HCT116 (cell line): ENCODE measurements around the gene F2RL1. TPM values are rescaled to one million over a fixed set of nuclear protein-coding genes. Genes with fewer than 3 reads are reported as not detected.

Source experiments
- ATAC-seq: fragments of 200-7000 bp; cut with Tn5 transposase; 2 replicates; pipeline ENCODE4 v1.9.1; 2020; ENCODE audit warnings: mild to moderate bottlenecking, moderate library complexity
- BruUV-seq: library from RNA; stranded (reverse); fragments of 400-500 nt; replicated peaks from 2 replicates; lab custom pipeline; 2021; lab: Mats Ljungman, UMichigan
- CTCF ChIA-PET: fragments of 300-600 bp; sonication (Branson Sonifier 250); formaldehyde crosslinking; loops from one replicate; lab custom pipeline; 2021; ENCODE audit warnings: antibody characterized with exemption; lab: Charles Lee
- POLR2A ChIA-PET: fragments of 300-600, 350-600 bp; sonication (Branson Sonifier 250); formaldehyde crosslinking; loops from one replicate; lab custom pipeline; 2021; ENCODE audit warnings: antibody characterized with exemption; lab: Charles Lee
- RAD21 ChIA-PET, 2 experiments: fragments of 300-600 bp; sonication (Branson Sonifier 250); formaldehyde crosslinking; loops; one replicate each; lab custom pipeline; 2023; ENCODE audit warnings: low total read pairs in 2 of 2; ENCODE audit not compliant: uncharacterized antibody in 2 of 2, unreplicated experiment in 2 of 2, low non-redundant PET in 1 of 2; lab: Charles Lee
- DNase-seq: peaks from one replicate; pipeline ENCODE4 v3.0.0-alpha.2; 2010; ENCODE audit warnings: low read depth, low spot score
- H2AFZ ChIP-seq: fragments of 200-600 bp; shearing (Covaris generic), sonication (generic); 2 replicates; pipeline ENCODE4 v1.6.1; 2017; ENCODE audit warnings: low read depth, mixed run types, mixed read lengths, antibody characterized with exemption, low read length; ENCODE audit not compliant: poor library complexity, severe bottlenecking
- H3K27ac ChIP-seq: 2 replicates; pipeline ENCODE4 v1.5.1; 2012; ENCODE audit warnings: low read depth, low read length
- H3K27me3 ChIP-seq: fragments of 200-600 bp; sonication (generic); 2 replicates; pipeline ENCODE4 v1.6.1; 2016; ENCODE audit warnings: mixed run types, low read length, mixed read lengths; ENCODE audit not compliant: insufficient read depth
- H3K36me3 ChIP-seq, 2 experiments: fragments of 200-500 bp in 1 of 2; fragments of 200-600 bp in 1 of 2; sonication (Bioruptor generic) in 1 of 2; sonication (generic) in 1 of 2; 2 replicates each; pipeline versions ENCODE4 v1.5.1 to v1.6.1; 2014 to 2016; ENCODE audit warnings: low read length in 2 of 2, inconsistent platforms in 1 of 2, mixed read lengths in 1 of 2, mixed run types in 1 of 2; ENCODE audit not compliant: insufficient read depth in 2 of 2, control insufficient read depth in 1 of 2
- H3K4me1 ChIP-seq, 2 experiments: fragments of 200-600 bp in 1 of 2; sonication (generic) in 1 of 2; 2 replicates each; pipeline versions ENCODE4 v1.5.1 to v1.6.1; 2012 to 2017; ENCODE audit warnings: low read length in 2 of 2, inconsistent platforms in 1 of 2, mild to moderate bottlenecking in 1 of 2, mixed read lengths in 1 of 2, mixed run types in 1 of 2, moderate library complexity in 1 of 2; ENCODE audit not compliant: insufficient read depth in 2 of 2, control insufficient read depth in 1 of 2
- H3K4me2 ChIP-seq: fragments of 200-600 bp; sonication (generic); 2 replicates; pipeline ENCODE4 v1.6.1; 2017; ENCODE audit warnings: mixed run types, low read length, mixed read lengths
- H3K4me3 ChIP-seq, 2 experiments: fragments of 200-600 bp in 1 of 2; sonication (generic) in 1 of 2; replicated peaks in 1 of 2; 2 replicates each; pipeline ENCODE4 v1.5.1; 2011 to 2016; ENCODE audit warnings: low read length in 2 of 2, control low read depth in 1 of 2, low read depth in 1 of 2, mild to moderate bottlenecking in 1 of 2, mixed read lengths in 1 of 2, mixed run types in 1 of 2
- H3K79me2 ChIP-seq: fragments of 200-600 bp; sonication (generic); 2 replicates; pipeline ENCODE4 v1.6.1; 2017; ENCODE audit warnings: mild to moderate bottlenecking, mixed run types, low read length, moderate library complexity, mixed read lengths; ENCODE audit not compliant: insufficient read depth
- H3K9ac ChIP-seq: fragments of 200-600 bp; sonication (generic); 2 replicates; pipeline ENCODE4 v1.6.1; 2016; ENCODE audit warnings: low read length, mixed read lengths
- H3K9me2 ChIP-seq: fragments of 200-600 bp; sonication (generic), shearing (Covaris generic); 2 replicates; pipeline ENCODE4 v1.6.1; 2017; ENCODE audit warnings: mixed run types, mild to moderate bottlenecking, moderate library complexity; ENCODE audit not compliant: insufficient read depth
- H3K9me3 ChIP-seq, 2 experiments: fragments of 200-500 bp in 1 of 2; fragments of 200-600 bp in 1 of 2; sonication (Bioruptor generic) in 1 of 2; sonication (generic) in 1 of 2; 2 replicates each; pipeline ENCODE4 v1.6.1; 2014 to 2017; ENCODE audit warnings: low read length in 2 of 2, mixed read lengths in 2 of 2, inconsistent platforms in 1 of 2, low read depth in 1 of 2, mild to moderate bottlenecking in 1 of 2, mixed run types in 1 of 2, moderate library complexity in 1 of 2; ENCODE audit not compliant: control insufficient read depth in 1 of 2, insufficient read depth in 1 of 2
- H4K20me1 ChIP-seq: fragments of 200-600 bp; sonication (generic), shearing (Covaris generic); 2 replicates; pipeline ENCODE4 v1.6.1; 2017; ENCODE audit warnings: mixed run types, mild to moderate bottlenecking, moderate library complexity; ENCODE audit not compliant: insufficient read depth
- CBX3 ChIP-seq: IDR thresholded peaks from 2 replicates; pipeline ENCODE4 v1.6.1; 2012; ENCODE audit warnings: low read depth
- CEBPB ChIP-seq: IDR thresholded peaks from 2 replicates; pipeline ENCODE4 v1.6.1; 2012; ENCODE audit warnings: low read depth
- ELF1 ChIP-seq: IDR thresholded peaks from 2 replicates; pipeline ENCODE4 v1.6.1; 2012; ENCODE audit warnings: low read depth, borderline replicate concordance
- FOSL1 ChIP-seq: IDR thresholded peaks from 2 replicates; pipeline ENCODE4 v1.6.1; 2012; ENCODE audit warnings: low read depth
- JUND ChIP-seq: IDR thresholded peaks from 2 replicates; pipeline ENCODE4 v1.6.1; 2012
- POLR2A ChIP-seq: IDR thresholded peaks from 2 replicates; pipeline ENCODE4 v1.7.0; 2011; ENCODE audit warnings: borderline replicate concordance; ENCODE audit not compliant: insufficient read depth, insufficient read length; ENCODE audit errors: extremely low read depth
- POLR2AphosphoS5 ChIP-seq: IDR thresholded peaks from 2 replicates; pipeline ENCODE4 v1.6.1; 2011; ENCODE audit warnings: mild to moderate bottlenecking, low read depth, low read length, moderate library complexity
- RAD21 ChIP-seq: IDR thresholded peaks from 2 replicates; pipeline ENCODE4 v1.6.1; 2012; ENCODE audit warnings: low read depth, mild to moderate bottlenecking
- SP1 ChIP-seq: IDR thresholded peaks from 2 replicates; pipeline ENCODE4 v1.6.1; 2012; ENCODE audit warnings: low read depth
- SRF ChIP-seq: IDR thresholded peaks from 2 replicates; pipeline ENCODE4 v1.6.1; 2012; ENCODE audit warnings: low read depth
- TCF7L2 ChIP-seq: IDR thresholded peaks from 2 replicates; pipeline ENCODE4 v1.7.0; 2011; ENCODE audit warnings: borderline replicate concordance, inconsistent platforms; ENCODE audit not compliant: insufficient read depth, insufficient read length; ENCODE audit errors: extremely low read depth
- YY1 ChIP-seq: IDR thresholded peaks from 2 replicates; pipeline ENCODE4 v1.6.1; 2011; ENCODE audit warnings: low read length, low read depth, moderate library complexity, mild to moderate bottlenecking; ENCODE audit not compliant: insufficient replicate concordance; ENCODE audit errors: extremely low read depth
- ZFX ChIP-seq: fragments of 450-650 bp; IDR thresholded peaks from 2 replicates; pipeline ENCODE4 v1.6.1; 2017
- intact Hi-C: fragments of 100-400 bp; cut with micrococcal nuclease; formaldehyde crosslinking; loops from 2 replicates; pipeline ENCODE4 v1.10.0; 2022
- total RNA-seq: library from RNA; stranded (reverse); gene quantifications from one replicate; pipeline ENCODE4 v1.2.1, GENCODE V29; 2021; ENCODE audit not compliant: unreplicated experiment
- TF ChIP-seq, protein P1 (sequence below): IDR thresholded peaks from 2 replicates; pipeline ENCODE4 v1.6.1; 2012
- TF ChIP-seq, protein P2 (sequence below), 3 experiments: fragments of 200-600 bp in 1 of 3; sonication (generic) in 1 of 3; IDR thresholded peaks in 2 of 3; conservative IDR thresholded peaks in 1 of 3; 2 replicates each; pipeline ENCODE4 v1.5.1; 2012 to 2017; ENCODE audit warnings: low read depth in 2 of 3, low read length in 2 of 3, antibody characterized with exemption in 1 of 3, borderline replicate concordance in 1 of 3, control low read depth in 1 of 3, mild to moderate bottlenecking in 1 of 3, mixed read lengths in 1 of 3, mixed run types in 1 of 3, moderate library complexity in 1 of 3; ENCODE audit not compliant: insufficient read depth in 1 of 3
- TF ChIP-seq, protein P3 (sequence below): IDR thresholded peaks from 2 replicates; pipeline ENCODE4 v1.6.1; 2011; ENCODE audit warnings: mild to moderate bottlenecking, low read length, moderate library complexity; ENCODE audit not compliant: insufficient replicate concordance; ENCODE audit errors: extremely low read depth
- TF ChIP-seq, protein P4 (sequence below): IDR thresholded peaks from 2 replicates; pipeline ENCODE4 v1.6.1; 2012

F2RL1 gene
- total RNA-seq, 1 experiment from 2014 or later, result 119 TPM

DNA sequence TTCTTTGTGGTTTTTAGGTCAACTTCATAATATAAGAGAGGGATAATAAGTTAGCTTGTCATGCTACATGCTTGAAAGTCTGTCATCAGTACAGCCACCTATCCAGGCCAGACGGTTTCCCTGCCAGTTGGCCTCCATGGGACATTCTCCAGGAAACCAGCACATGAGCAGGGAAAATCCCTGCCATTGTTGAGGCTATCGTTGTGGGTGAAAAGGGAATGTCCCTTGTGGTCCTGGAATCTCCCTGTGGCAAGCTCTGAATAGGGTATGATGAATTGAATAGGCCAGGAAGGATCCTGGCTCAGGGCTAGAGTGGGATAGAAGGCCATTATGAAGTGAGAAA is 12.3 kb downstream of the F2RL1 start:
- TF ChIP-seq FOSL1 (no peak), RAD21 (no peak), YY1 (no peak), ZFX (no peak), JUND (no peak), POLR2A (no peak), SRF (no peak)
- Histone ChIP-seq H3K9me2 (no peaks in the 10 kb centered on the region), H4K20me1 (peaks cover 8% of the 10 kb centered on the region; the same call in 1 of the 2 replicates), H3K4me1 (peaks cover 60 to 96% of the 10 kb centered on the region in 2 experiments), H3K9ac (no peak overlapping the region), H3K79me2 (peaks cover 100% of the 10 kb centered on the region), H2AFZ (no peak overlapping the region), H3K9me3 (no peaks in the 10 kb centered on the region), H3K36me3 (peaks cover 14 to 32% of the 10 kb centered on the region in 2 experiments; a peak in 3 of 4 replicates), H3K27me3 (no peaks in the 10 kb centered on the region), H3K4me2 (peak overlapping the region; percentile 32; the same call in 1 of the 2 replicates), H3K4me3 (no peak overlapping the region), H3K27ac (peak overlapping the region; percentile 17; the same call in 1 of the 2 replicates)
- BruUV-seq, result no TSS peak
- ChIA-PET POLR2A (interaction anchor here (2.4 kb wide), 1 partner anchor 11 kb away, joined by 7 read pairs; no protein-coding TSS in a partner anchor), CTCF (no interaction called here), RAD21 (no interaction called here)
- DNase-seq (no peak), ATAC-seq (peak; percentile 46; the same call in 1 of the 2 replicates)
- intact Hi-C loops, result no loop called here

DNA sequence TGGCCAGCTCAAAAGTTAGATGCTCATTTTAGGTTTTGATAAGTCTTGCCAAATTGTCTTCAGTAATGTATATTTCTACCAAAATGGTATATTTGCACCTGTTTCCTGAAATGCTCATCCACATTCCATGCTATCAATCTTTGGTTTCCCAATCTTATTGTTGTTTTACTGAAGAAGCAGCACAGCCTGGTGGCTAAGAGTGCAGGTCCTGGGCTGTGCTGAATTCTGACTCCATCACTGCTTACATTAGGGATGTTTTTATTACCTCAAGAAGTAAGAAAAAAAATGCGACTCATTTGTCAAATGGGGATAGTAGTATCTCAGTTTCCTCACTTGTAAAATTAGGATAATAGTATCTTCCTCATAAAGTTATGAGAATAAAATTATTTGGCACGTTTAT is 17.4 kb downstream of the F2RL1 start:
- no TSS peak for BruUV-seq
- ChIA-PET RAD21 (interaction anchor here in 1 of 2 experiments (0.7 kb wide), 1 partner anchor 30 kb away, joined by 5 read pairs; no protein-coding TSS in a partner anchor), POLR2A (interaction anchor here (3.1 kb wide), 1 partner anchor 11 kb away, joined by 14 read pairs; no protein-coding TSS in a partner anchor), CTCF (no interaction called here)
- ATAC-seq (no peak), DNase-seq (no peak)
- Histone ChIP-seq H3K9me3 (no peaks in the 10 kb centered on the region), H3K4me3 (peak overlapping the region in 1 of 2 experiments; percentile 1; a peak in 1 of 4 replicates), H3K36me3 (peaks cover 14 to 26% of the 10 kb centered on the region in 2 experiments; a peak in 3 of 4 replicates), H3K9me2 (no peaks in the 10 kb centered on the region), H4K20me1 (no peaks in the 10 kb centered on the region; the same call in 1 of the 2 replicates), H3K27me3 (no peaks in the 10 kb centered on the region), H3K9ac (peak overlapping the region; percentile 70), H3K4me2 (peak overlapping the region; percentile 80), H3K27ac (peak overlapping the region; percentile 96), H2AFZ (no peak overlapping the region), H3K4me1 (peaks cover 65 to 97% of the 10 kb centered on the region in 2 experiments), H3K79me2 (peaks cover 58% of the 10 kb centered on the region)
- intact Hi-C loops, result loop anchor here (5.0 kb wide), 2 partner anchors 49 to 234 kb away; no protein-coding TSS in a partner anchor
- TF ChIP-seq SP1 (no peak), JUND (no peak), POLR2AphosphoS5 (no peak), CBX3 (no peak), TCF7L2 (no peak), FOSL1 (no peak), CEBPB (no peak), RAD21 (peak; percentile 38; the same call in 1 of the 2 replicates), ELF1 (no peak)
- TF ChIP-seq, protein P1, sequence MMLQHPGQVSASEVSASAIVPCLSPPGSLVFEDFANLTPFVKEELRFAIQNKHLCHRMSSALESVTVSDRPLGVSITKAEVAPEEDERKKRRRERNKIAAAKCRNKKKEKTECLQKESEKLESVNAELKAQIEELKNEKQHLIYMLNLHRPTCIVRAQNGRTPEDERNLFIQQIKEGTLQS, result no peak
- TF ChIP-seq, protein P2, sequence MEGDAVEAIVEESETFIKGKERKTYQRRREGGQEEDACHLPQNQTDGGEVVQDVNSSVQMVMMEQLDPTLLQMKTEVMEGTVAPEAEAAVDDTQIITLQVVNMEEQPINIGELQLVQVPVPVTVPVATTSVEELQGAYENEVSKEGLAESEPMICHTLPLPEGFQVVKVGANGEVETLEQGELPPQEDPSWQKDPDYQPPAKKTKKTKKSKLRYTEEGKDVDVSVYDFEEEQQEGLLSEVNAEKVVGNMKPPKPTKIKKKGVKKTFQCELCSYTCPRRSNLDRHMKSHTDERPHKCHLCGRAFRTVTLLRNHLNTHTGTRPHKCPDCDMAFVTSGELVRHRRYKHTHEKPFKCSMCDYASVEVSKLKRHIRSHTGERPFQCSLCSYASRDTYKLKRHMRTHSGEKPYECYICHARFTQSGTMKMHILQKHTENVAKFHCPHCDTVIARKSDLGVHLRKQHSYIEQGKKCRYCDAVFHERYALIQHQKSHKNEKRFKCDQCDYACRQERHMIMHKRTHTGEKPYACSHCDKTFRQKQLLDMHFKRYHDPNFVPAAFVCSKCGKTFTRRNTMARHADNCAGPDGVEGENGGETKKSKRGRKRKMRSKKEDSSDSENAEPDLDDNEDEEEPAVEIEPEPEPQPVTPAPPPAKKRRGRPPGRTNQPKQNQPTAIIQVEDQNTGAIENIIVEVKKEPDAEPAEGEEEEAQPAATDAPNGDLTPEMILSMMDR (IDR thresholded peaks at IDR 0.05 in 2 of 3, conservative IDR thresholded peaks at IDR 0.05 in 1 of 3; ENCODE audit: borderline replicate concordance in 1 of 3, insufficient read depth in 1 of 3, low read depth in 2 of 3, low read length in 2 of 3), result peak in 1 of 3 experiments; percentile 35; a peak in 2 of 6 replicates
- TF ChIP-seq, protein P3, sequence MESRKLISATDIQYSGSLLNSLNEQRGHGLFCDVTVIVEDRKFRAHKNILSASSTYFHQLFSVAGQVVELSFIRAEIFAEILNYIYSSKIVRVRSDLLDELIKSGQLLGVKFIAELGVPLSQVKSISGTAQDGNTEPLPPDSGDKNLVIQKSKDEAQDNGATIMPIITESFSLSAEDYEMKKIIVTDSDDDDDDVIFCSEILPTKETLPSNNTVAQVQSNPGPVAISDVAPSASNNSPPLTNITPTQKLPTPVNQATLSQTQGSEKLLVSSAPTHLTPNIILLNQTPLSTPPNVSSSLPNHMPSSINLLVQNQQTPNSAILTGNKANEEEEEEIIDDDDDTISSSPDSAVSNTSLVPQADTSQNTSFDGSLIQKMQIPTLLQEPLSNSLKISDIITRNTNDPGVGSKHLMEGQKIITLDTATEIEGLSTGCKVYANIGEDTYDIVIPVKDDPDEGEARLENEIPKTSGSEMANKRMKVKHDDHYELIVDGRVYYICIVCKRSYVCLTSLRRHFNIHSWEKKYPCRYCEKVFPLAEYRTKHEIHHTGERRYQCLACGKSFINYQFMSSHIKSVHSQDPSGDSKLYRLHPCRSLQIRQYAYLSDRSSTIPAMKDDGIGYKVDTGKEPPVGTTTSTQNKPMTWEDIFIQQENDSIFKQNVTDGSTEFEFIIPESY, result no peak
- TF ChIP-seq, protein P4, sequence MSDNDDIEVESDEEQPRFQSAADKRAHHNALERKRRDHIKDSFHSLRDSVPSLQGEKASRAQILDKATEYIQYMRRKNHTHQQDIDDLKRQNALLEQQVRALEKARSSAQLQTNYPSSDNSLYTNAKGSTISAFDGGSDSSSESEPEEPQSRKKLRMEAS, result no peak
